Measurements from ENCODE around the gene RLBP1.

DNA sequence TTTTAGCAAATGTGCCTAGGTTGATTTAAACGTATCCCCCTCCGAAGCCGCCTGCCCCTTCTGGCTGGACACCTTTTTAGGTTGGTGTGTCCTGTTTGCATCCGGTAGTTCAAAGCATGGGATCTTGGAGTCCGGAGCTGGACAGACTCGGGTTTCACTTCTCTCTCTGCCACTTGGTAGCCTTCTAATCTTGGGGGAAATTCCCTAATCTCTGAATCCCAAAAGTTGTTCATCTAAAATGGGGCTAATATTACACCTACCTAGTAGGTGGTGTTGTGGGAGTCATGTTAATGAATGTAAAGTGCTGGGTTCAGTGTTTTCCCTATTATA is 23.2 kb upstream of the RLBP1 start:
- TF ChIP-seq GATA3 (IDR thresholded peaks at IDR 0.05; ENCODE audit: low read depth, low read length), result no peak
- TF ChIP-seq GATA2 (IDR thresholded peaks at IDR 0.05; ENCODE audit: low read depth, low read length), result no peak
